8988T (cell line): ENCODE data around the gene FGD5.
"Not testable (repeated sequence)": the region's sequence is repeated elsewhere in the genome, so short reads cannot be mapped to it uniquely, and the experiment has no call there.

Experiments
- DNase-seq: peaks from one replicate; pipeline ENCODE4 v3.0.0; 2011

Gene FGD5

DNA sequence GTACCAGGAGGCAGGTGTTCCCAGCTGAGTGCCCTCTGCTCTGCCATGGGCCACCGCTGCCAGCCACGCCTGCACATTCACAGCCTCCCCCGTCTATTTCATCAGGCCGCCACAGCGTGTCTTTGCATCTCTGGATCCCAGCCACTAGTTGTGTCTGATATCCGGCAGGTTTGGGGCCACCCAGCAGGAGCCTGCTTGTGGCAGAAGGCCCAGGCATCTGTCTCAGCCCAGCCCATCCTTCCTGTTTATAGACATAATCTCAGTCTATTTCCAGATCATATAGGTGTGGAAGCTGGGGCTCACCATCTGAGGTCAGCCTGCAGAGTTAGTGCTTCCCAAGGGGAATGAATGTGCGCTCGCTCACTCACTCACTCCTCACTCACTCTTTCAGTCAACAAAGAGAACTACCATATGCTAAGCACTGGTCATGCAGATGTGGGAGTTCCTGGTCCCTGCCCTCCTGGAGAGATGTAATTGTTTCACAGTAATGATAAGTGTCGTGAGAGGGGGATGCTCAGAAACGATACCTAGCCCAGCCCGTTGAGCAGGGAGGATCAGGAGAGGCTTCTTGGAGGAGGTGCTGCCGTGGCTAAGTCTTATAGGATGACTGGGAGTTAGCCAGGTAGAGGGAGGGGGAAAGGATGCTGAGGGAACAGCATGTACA, 60.6 kb downstream of the FGD5 start:
- no peak for DNase-seq

DNA sequence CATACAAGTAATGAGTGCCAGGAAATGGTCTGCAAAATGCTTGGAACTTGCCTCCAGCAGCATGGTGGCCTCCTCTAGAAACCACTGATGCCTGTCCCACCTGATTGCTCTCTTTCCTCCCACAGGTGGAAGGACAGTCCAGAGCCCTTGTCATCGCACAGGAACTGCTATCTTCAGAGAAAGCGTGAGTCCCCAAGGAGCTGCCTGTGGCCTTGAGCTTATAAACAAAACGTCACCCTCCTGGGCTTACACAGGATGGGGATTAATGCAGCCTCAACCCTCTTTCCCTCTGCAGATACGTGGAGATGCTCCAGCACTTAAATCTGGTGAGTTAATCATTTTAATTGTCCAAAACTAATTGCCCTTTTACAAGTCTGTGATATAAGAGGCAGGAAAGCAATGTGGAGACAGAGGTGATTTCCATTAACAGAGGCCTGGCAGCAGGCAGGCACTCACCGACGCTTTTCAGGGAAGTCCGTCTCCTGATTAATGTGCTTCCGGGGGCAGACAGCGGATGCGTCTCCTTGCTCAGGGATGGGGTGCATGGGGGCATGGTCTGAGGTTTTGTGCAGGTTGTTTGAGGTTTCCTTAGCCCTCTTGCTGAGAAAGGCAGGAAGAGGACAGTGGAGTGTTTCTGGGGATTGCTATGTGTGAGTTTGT, 61.8 kb downstream of the FGD5 start:
- DNase-seq: no peak

DNA sequence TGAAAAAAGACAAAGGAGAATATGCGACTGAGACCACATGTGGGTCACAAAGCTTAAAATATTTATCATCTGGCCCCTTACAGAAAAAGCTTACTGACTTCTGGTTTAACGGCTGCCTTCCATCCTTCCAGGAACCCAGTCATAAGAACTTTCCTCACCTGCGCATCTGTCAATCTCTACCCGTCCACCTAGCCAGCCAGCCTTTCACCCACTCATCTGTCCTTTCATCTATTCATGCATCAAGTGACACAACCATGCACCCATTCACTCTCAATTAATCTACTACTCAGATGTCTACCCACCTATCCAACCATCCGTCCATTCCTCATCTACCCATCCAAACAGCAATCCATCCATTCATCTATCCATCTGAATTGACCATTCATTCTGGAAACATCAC, 64.5 kb downstream of the FGD5 start:
- no peak for DNase-seq

DNA sequence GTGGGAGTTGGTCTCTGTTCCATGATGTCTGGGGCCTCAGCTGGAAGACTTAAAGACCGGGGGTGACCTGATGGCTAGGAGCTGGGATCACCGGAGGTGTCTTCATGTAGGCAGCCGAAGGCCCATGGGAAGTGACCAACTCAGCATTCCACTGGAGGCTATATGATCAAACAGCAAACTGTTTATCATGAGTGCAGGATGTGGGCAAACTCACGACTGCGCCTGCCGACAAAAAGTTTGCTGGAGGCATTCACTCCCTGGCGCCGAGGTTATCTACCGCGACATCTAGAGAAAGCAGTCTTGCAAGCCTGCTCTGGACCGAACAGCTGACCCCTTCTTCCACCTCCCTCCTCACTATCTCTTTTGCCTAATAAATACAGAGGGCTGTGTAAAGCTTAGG, 65.9 kb downstream of the FGD5 start:
- DNase-seq: no peak

DNA sequence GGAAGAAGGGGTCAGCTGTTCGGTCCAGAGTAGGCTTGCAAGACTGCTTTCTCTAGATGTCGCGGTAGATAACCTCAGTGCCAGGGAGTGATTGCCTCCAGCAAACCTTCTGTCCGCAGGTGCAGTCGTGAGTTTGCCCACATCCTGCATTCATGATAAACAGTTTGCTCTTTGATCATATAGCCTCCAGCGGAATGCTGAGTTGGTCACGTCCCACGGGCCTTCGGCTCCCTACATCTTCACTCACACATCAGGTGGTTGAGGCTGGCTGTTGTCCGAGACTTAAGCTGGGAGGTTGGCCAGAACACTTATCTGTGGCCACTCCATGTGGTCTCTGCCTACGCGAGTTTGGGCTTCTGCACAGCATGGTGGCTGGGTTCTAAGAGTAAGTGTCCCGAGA, 66.5 kb downstream of the FGD5 start:
- no peak for DNase-seq

DNA sequence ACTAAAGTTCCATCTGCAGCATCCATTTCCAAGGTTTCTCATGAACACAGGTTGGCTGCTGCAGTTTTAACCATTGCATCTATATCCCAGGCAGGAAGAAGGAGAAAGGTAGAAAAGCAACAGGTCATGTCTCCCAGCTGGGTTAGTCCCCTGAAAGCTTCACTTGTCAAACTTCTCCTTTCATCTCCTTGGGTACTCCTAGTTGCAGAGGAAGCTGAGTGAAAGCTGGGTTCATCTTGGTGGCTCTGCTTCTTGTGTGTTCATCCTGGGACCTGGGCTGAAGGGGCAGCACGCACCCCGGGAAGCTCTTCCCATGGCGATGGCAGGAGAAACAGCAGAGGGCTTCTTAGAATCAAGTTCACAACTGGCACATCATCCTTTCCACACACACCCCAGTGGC, 67.3 kb downstream of the FGD5 start:
- no peak for DNase-seq

DNA sequence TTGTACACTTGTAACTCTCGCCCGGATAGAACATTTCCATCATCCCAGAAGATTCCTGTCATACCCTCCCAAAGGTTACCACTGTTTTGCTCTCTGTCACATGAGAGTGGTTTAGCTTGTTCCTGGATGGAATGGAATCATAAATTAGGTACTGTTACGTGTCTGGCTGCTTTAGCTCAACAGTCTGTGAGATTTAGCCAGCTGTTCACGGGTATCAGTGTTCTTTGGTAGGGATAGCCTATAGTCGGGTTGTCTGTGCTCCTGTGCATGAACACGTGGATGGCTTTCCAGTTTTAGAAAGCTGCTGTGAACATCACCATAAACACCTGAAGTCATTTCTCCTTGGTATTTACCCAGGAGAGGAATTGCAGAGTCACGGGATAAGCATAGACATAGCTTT, 70.4 kb downstream of the FGD5 start:
- DNase-seq: no peak

DNA sequence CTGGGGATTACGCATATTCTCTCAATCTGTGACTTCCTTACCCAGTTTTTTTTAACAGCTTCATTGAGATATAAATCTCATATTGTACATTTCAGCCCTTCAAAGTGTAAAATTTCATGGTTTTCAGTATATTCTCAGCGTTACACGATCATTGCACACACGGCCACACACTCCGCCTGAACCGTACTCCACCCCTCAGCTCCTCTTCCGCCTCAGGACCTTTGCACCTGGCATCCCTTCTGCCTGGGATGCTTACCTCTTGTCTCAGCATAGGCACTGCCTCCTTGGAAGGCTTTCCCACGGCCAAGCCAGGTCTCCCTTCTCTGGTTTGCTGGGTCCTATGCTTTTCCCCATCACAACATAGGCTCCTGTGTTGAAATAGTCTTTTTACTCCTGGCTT, 71.2 kb downstream of the FGD5 start:
- DNase-seq: no peak

DNA sequence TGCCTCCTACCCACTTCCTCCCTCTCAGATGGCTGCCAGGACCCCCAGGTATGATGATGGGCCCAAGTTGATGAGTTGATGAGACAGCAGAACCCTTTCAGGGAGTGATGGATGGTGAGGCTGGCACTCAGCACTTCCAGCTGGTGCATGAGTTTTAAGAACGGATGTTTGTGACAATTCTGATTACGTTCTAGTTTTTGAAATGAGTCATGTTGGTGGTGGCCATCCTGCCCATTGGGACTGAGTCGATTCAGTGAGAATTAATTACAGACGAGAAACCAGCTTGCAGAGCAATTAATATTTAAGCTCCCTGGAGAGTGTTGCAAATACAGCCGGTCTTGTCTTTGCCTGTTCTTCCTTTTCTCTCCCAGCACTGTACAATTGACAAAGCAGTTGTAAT, 71.7 kb downstream of the FGD5 start:
- no peak for DNase-seq

DNA sequence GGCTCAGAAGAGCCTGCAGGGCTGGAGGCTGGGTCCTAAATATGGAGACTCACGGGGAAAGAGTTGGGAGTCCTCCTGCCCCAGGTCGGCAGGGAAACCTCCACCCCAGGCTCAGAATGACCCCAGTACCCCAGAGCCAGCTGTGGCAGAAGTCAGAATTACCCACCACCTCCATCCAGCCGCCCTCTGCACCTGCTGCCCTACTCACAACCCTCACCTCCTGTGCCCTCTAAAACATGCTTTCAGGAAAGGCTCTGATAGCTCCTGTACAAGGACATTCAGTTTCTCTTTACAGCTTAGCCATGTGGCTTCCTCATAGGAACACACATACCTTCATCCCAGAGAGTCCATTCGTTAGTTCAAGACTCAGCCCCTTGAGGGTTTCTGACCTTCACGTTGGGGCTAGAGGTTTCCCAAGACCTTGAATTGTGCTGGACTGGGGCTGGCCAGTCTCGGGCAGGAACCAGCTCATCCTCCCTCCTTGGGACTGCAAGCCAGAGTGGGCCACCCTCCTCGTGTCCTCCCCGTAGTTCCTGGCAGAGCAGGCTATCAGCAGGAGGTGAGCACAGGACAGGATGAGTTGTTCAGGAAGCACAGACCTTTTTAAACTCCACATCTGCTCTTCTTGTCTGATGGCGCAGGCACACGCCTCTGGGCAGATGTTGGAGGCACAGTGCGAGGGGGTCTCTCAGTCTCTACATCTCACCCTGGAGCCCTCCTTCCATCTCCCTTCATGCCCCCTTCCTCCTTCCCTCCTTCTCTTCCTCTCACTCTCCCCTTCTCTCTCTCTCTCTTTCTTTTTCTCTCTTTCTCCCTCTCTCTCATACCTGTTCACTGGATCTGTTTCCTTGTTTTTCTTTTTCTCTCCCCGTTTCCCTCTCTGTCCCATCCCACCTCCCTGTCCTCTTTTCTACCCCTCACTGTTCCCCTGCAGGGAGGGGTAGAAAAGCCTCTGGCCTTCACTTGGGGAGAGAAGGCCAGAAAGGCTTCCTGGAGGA, 72.7 kb downstream of the FGD5 start:
- no peak for DNase-seq

DNA sequence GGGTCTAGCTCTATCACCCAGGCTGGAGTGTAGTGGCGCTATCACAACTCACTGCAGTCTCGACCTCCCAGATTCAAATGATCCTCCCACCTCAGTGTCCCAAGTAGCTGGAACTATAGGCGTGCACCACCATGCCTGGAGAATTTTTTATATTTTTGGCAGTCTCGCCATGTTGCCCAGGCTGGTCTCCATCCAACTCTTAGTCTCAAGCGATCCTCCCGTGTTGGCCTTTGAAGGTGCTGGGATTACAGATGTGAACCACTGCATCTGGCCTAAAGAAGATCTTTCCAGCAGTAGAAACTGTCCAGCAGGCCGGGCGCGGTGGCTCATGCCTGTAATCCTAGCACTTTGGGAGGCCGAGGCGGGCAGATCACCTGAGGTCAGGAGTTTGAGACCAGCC, 73.5 kb downstream of the FGD5 start:
- DNase-seq: no peak

DNA sequence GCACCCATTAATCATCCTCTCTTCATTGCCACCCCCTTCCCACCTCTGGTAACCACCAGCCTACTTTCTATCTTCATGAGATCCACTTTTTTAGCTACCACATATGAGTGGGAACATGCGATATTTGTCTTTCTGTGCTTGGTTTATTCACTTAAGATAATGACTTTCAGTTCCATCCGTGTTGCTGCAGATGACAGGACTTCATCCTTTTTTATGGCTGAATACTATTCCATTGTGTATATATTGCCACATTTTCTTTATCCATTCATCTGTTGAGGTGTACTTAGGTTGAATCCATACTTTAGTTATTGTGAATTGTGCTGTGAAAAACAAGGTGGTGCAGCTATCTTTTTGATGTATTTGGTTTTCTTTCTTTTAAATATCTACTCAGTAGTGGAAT, 75.3 kb downstream of the FGD5 start:
- DNase-seq: no peak

DNA sequence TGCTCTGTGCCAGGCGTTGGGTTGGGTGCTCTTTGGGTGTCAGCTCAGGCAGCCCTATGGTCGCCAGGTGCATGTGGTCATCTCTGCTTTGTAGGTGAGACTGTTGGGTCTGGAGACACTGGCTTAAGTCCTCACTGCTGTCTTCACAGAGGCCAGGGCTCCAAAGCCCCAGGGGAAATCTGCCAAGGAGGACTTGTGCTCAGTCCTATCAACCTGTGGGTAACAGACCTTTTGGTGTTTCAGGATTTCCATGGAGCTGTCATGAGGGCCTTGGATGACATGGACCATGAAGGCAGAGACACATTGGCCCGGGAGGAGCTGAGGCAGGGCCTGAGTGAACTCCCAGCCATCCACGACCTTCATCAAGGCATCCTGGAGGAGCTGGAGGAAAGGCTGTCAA, 78.5 kb downstream of the FGD5 start:
- no peak for DNase-seq

DNA sequence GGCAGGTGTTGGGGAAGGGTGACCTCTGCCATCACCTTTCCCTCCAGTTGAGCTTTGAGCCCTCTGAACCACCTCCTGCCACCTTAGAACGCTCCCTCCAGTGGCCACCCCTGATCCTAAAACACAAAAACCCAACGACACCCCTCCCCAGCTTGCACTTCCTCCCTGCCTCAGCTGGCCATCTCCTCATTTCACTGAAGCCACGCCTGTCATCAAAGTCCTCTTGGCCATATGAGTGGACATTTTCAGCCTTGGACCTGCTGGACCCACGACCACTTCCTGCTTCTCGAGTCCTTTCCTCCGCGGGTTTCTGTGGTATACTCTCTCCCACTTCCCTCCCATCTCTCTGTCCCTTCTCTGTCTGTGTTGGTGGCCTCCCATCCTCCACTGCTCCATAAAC, 80.2 kb downstream of the FGD5 start:
- DNase-seq: no peak

DNA sequence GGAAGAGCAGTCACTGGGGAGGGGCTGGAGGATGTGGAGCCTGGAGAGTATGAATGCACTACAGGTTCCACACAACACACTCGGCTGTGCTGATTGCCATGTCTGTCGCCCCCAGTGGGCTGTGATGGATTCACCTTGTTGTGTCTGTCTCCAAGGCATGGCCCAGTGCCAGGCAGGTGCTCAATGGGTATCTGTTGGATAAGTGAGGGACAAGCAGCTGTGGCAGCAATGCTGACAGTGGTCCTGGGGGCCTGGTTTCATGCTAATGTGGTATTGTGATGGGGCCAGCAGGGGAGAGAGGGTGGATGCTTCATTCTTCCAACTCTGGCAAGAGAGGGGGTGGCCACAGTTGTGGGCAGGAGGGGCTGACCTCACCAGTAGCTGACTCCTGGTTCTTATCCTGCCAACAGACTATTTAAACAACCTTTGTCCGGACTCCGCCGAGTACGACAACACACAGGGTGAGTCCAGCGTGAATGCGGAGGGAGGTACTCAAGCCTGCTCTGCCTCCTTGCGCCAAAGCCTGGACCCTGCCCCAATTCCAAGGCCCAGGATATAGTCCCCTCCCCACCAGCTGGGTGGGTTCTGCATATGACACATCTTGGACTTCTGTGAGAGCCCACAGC, 81.3 kb downstream of the FGD5 start:
- no peak for DNase-seq

DNA sequence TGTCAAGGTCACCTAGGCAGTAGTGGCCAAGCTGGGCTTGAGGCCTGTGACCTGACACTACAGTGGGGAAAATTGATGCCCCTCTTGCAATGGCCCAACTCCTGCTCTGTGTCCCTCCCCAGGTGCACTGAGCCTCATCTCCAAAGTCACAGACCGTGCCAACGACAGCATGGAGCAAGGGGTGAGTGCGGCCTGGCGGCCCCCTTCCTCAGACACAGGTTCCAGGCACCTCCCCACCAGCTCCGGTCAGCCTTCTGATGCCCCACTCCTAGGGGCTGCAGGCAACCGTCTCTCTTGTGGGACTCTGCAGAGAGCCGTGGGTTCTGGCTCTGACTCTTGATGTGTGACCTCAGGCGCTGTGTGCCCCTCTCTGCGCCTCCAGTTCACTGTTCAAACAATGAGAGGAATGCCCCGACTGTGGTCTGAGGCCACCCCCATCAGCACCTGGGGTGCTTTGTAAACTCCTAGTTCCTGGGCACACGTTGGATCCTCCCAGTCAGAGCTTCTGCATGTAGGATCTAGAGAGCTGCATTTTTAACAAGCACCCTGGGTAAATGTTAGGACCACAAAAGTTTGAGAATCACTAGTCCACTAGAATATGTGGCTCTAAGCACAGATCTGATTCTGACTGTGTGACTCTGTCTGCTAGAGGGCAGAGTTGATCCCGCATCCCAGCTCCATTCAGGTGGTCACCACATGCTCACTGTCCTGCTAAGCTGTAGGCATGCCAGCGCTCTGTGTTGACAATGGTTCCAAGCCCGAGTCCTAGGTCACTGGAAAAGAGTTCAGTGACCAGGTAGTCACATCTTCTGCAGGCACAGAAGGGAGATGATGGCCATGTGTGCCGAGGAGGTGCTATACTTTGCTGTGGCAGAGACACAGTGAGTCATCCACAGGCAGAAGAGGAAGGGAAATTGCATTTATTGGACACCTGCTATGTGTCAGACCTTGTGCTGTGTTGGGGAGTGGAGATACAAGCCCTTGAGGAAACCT, 82.4 kb downstream of the FGD5 start:
- DNase-seq: no peak

DNA sequence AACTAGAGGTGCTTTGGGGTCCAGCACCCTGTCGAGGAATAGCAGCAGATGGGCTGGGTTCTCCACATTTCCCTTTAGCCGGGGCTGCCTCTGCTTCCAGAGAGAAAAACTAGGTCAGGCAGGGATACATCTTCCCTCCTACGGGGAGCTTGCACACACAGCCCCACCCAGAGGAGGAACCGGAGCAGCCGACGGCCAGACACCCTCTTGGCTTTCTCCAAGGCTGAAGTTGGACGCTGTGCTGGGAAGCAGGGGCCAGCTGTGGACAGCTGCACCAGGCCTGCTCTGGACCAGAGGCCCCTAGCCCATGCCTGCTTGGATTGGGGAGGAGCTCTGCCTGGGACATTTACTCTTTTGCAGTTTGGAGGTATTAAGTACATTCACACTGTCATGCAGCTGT, 84.0 kb downstream of the FGD5 start:
- DNase-seq: no peak

DNA sequence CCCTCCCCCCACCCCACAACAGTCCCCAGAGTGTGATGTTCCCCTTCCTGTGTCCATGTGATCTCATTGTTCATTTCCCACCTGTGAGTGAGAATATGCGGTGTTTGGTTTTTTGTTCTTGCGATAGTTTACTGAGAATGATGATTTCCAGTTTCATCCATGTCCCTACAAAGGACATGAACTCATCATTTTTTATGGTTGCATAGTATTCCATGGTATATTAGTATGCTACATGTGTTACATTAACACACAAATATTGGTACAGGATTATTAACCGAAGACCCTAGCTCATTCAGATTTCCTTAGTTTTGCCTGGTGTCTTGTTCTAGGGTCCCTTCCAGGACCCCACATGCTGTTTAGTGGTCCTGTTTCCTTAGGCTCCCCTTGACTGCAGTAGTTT, 84.7 kb downstream of the FGD5 start:
- not testable (repeated sequence) for DNase-seq

DNA sequence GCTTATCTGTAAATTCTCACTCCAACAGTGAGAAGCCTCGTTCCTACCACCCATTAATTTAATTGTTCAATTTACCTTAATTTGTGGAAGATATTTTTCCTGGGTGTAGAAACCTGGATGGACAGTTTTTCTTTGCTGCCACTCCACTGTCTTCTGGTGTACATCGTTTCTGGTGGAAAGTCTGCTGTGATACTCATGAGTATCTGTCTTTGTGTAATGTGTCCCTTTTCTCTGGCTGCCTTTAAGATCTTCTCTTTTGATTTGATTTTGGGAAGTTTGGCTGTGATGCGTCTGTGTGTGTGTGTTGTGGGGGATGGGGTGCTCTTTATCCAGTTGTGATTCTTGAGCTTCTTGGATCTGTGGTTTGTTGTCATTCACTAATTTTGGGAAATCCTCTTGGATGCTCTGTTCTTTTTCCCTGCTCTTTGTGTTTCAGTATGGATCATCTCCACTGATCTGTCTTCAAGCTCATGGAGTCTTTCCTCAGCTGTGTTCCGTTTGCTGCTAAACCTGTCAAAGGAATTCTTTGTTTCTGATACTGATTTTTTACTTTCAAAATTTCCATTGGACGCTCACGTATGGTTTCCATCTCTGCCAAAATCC, 86.4 kb downstream of the FGD5 start:
- no peak for DNase-seq

DNA sequence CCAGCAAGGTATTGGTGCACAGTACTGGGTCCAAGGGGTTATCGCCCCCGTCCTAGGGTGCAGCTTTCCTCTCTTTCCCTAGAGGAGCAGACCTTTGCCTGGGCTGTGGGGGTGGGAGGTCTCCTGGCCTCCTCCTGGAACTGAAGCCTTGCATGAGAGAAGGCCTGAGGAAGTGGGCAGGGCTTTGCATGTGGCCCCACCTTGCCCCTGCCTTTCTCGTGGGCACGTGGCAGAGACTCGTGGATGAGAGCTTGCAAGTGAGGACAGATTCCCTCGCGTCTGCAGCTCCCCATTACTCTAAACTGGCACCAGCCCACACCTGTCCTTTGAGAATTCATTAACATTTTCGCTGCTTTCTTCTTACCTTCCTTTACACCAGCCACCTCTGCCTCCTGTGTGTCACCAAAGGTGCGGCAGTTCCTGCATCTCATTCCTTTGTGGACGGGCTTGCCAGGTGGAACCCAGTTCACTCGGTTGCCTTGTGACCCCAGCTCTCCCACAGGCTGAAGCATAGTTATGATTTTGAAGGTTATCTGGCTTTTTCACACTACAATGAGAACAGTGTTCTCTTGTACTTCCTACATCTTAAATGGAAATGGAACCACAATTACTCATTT, 87.7 kb downstream of the FGD5 start:
- DNase-seq: no peak
